DOHH2 (cell line): Measurements from ENCODE around the gene MTOR.
"Not testable (repeated sequence)": the region's sequence is repeated elsewhere in the genome, so short reads cannot be mapped to it uniquely, and the experiment has no call there.

Source experiments
- H3F3A ChIP-seq: fragments of 200-600 bp; sonication (generic), shearing (Covaris generic); 2 replicates; pipeline ENCODE4 v1.6.0; 2016; ENCODE audit warnings: antibody characterized with exemption, mild to moderate bottlenecking; ENCODE audit not compliant: control insufficient read depth, insufficient read depth
- H3K27ac ChIP-seq: fragments of 200-600 bp; sonication (generic); 2 replicates; pipeline ENCODE4 v1.5.1; 2014; ENCODE audit warnings: low read depth, mild to moderate bottlenecking, low read length, moderate library complexity
- H3K27me3 ChIP-seq: fragments of 200-600 bp; sonication (generic); 2 replicates; pipeline ENCODE4 v1.6.1; 2014; ENCODE audit warnings: mild to moderate bottlenecking, low read length, mixed read lengths; ENCODE audit not compliant: control insufficient read depth
- H3K36me3 ChIP-seq: fragments of 200-600 bp; sonication (generic); 2 replicates; pipeline ENCODE4 v1.6.1; 2014; ENCODE audit warnings: mild to moderate bottlenecking, low read length, moderate library complexity, mixed read lengths; ENCODE audit not compliant: control insufficient read depth
- H3K4me1 ChIP-seq: fragments of 200-600 bp; sonication (generic); 2 replicates; pipeline ENCODE4 v1.6.1; 2014; ENCODE audit warnings: mild to moderate bottlenecking, low read length, mixed read lengths; ENCODE audit not compliant: control insufficient read depth
- H3K4me2 ChIP-seq: fragments of 200-600 bp; sonication (generic); 2 replicates; pipeline ENCODE4 v1.6.0; 2014; ENCODE audit warnings: mild to moderate bottlenecking, low read length, moderate library complexity
- H3K4me3 ChIP-seq: fragments of 200-600 bp; sonication (generic); 2 replicates; pipeline ENCODE4 v1.5.1; 2014; ENCODE audit warnings: mild to moderate bottlenecking, low read length, mixed read lengths
- H3K79me2 ChIP-seq: fragments of 200-600 bp; sonication (generic); 2 replicates; pipeline ENCODE4 v1.6.1; 2014; ENCODE audit warnings: mild to moderate bottlenecking, low read length, mixed read lengths; ENCODE audit not compliant: control insufficient read depth
- H3K9me2 ChIP-seq: fragments of 200-600 bp; sonication (generic); replicated peaks from 2 replicates; pipeline ENCODE4 v1.6.1; 2014; ENCODE audit warnings: mild to moderate bottlenecking, low read length, mixed read lengths; ENCODE audit not compliant: control insufficient read depth
- H3K9me3 ChIP-seq: fragments of 200-600 bp; sonication (generic); 2 replicates; pipeline ENCODE4 v1.6.1; 2014; ENCODE audit warnings: antibody characterized with exemption, low read length, mixed read lengths; ENCODE audit not compliant: control insufficient read depth, insufficient read depth
- H4K20me1 ChIP-seq: fragments of 200-600 bp; sonication (generic); 2 replicates; pipeline ENCODE4 v1.6.0; 2014; ENCODE audit warnings: low read depth, mild to moderate bottlenecking, antibody characterized with exemption, low read length, moderate library complexity; ENCODE audit not compliant: control insufficient read depth, insufficient read depth
- CTCF ChIP-seq: fragments of 200-600 bp; sonication (generic); IDR thresholded peaks from one replicate; pipeline ENCODE4 v1.5.1; 2014; ENCODE audit warnings: antibody characterized with exemption, mild to moderate bottlenecking, low read depth, low read length; ENCODE audit not compliant: poor library complexity, severe bottlenecking
- EZH2phosphoT487 ChIP-seq: fragments of 200-600 bp; sonication (generic); IDR thresholded peaks from 2 replicates; pipeline ENCODE4 v1.6.1; 2017; ENCODE audit warnings: borderline replicate concordance, mild to moderate bottlenecking, antibody characterized with exemption, low read length, moderate library complexity, mixed read lengths

MTOR gene

DNA sequence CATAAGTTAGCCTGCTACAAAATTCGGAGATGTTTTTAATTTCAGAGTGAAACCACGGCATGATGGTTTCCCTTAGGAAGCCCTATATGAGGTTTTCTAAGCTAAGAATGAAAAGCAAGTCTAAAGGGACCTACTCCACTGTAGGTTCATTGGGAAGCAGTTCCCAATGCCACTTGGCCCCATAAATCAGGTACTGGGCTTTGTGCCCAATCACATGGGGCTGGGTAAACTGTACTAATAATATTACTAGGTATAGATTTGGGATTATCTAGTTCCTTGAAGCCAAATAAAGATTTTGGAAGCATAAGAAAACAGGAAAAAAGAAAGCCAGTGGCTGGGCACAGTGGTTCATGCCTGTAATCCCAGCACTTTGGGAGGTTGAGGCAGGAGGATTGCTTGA lies 92.2 kb downstream of the MTOR start:
- no peaks in the 10 kb centered on the region for H3K9me3 ChIP-seq
- H3K4me3 ChIP-seq, result no peak overlapping the region
- H3K27ac ChIP-seq, result no peak overlapping the region
- no peaks in the 10 kb centered on the region for H3K4me1 ChIP-seq
- no peaks in the 10 kb centered on the region for H3K27me3 ChIP-seq
- peaks cover 3% of the 10 kb centered on the region; the same call in 1 of the 2 replicates for H3K36me3 ChIP-seq
- no peaks in the 10 kb centered on the region for H3K9me2 ChIP-seq
- no peaks in the 10 kb centered on the region; the same call in 1 of the 2 replicates for H3F3A ChIP-seq
- H3K4me2 ChIP-seq, result no peak overlapping the region
- H3K79me2 ChIP-seq, result no peaks in the 10 kb centered on the region
- H4K20me1 ChIP-seq, result no peaks in the 10 kb centered on the region
- TF ChIP-seq EZH2phosphoT487 (no peak), CTCF (no peak)

DNA sequence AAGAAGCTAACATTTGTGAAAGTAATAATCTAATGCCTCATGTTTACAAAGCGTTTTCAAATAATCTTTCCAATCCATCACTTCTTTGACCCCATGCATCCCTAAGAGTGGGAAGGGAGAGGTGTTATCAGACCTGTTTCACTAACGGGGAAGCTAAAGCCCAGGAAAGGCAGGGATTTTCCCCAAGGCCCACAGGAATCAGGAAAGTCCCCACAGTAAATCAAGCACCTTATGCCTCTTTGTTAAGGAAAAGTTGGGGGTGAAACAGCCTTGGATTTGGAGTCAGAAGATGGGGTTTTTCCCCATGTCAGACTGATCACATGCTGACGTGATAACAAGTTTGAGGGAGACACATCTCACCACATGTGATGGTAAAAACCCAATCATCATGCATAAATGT lies 93.1 kb downstream of the MTOR start:
- Histone ChIP-seq H3K27me3 (no peaks in the 10 kb centered on the region), H3K79me2 (no peaks in the 10 kb centered on the region), H3K9me3 (no peaks in the 10 kb centered on the region), H3K4me2 (no peak overlapping the region), H3F3A (no peaks in the 10 kb centered on the region; the same call in 1 of the 2 replicates), H3K4me3 (no peak overlapping the region), H4K20me1 (no peaks in the 10 kb centered on the region), H3K27ac (no peak overlapping the region), H3K9me2 (no peaks in the 10 kb centered on the region), H3K36me3 (peaks cover 3% of the 10 kb centered on the region; the same call in 1 of the 2 replicates), H3K4me1 (no peaks in the 10 kb centered on the region)
- TF ChIP-seq CTCF (no peak), EZH2phosphoT487 (no peak)

DNA sequence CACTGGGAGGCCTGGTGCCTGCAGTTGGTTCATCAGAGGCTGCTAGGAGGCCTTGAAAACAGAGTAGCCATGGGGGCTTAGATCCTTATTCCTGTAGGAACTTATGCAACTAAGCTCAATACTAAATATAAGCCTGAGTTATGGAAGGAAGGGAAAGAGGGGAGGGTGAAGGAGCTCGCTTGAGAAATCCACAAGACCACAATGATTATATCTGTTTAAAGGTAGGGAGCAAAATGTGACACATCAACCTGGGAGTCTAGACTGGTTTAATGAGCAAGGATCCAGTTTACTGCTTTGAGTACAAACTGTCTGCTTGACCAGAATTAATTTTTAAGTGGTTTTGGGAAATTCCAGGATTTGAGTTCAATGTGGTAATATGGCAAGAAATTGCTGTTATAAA lies 93.6 kb downstream of the MTOR start:
- Histone ChIP-seq H3K79me2 (no peaks in the 10 kb centered on the region), H3K27me3 (no peaks in the 10 kb centered on the region), H3K4me1 (no peaks in the 10 kb centered on the region), H3F3A (no peaks in the 10 kb centered on the region; the same call in 1 of the 2 replicates), H3K9me2 (no peaks in the 10 kb centered on the region), H3K27ac (no peak overlapping the region), H4K20me1 (no peaks in the 10 kb centered on the region), H3K36me3 (peaks cover 3% of the 10 kb centered on the region; the same call in 1 of the 2 replicates), H3K4me3 (no peak overlapping the region), H3K9me3 (no peaks in the 10 kb centered on the region), H3K4me2 (no peak overlapping the region)
- TF ChIP-seq EZH2phosphoT487 (no peak), CTCF (no peak)

- not testable (repeated sequence) for H3F3A ChIP-seq, H3K9me2 ChIP-seq, H4K20me1 ChIP-seq, H3K79me2 ChIP-seq, H3K4me1 ChIP-seq, H3K4me2 ChIP-seq, H3K27me3 ChIP-seq, H3K4me3 ChIP-seq, H3K9me3 ChIP-seq, H3K36me3 ChIP-seq, H3K27ac ChIP-seq
Observed at GRCh38 chr1:11166744-11167143, 95.6 kb downstream of the MTOR start.

DNA sequence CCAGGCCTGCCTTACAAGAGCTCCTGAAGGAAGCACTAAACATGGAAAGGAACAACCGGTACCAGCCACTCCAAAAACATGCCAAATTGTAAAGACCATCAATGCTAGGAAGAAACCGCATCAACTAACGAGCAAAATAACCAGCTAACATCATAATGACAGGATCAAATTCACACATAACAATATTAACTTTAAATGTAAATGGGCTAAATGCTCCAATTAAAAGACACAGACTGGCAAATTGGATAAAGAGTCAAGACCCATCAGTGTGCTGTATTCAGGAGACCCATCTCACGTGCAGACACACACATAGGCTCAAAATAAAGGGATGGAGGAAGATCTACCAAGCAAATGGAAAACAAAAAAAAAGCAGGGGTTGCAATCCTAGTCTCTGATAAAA lies 99.6 kb downstream of the MTOR start:
- H4K20me1 ChIP-seq, H3K9me3 ChIP-seq, H3K36me3 ChIP-seq, H3K9me2 ChIP-seq, H3K4me3 ChIP-seq, H3K27ac ChIP-seq, H3F3A ChIP-seq, H3K79me2 ChIP-seq, H3K4me2 ChIP-seq, H3K4me1 ChIP-seq, H3K27me3 ChIP-seq: not testable (repeated sequence)
